Measurements from ENCODE around the gene RIPPLY3.

DNA sequence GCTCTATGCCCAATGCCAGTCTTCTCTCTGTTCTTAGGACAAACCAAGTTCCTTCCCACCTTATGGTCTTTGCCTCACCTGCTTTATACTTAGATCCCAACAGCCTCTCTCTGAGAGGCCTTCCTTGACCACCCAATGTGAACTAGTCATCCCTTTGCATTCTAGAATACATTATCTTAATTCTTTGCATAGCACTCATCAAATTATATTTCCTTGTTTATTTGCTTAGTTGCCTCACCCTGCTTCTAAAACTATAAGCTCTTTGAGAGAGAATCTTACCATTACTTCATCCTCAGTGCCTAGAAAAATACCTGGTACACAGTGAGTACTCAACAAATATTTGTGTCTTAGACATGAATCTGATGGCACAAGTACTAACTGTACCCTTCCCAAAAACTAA, 58.3 kb downstream of the RIPPLY3 start:
- TF ChIP-seq POLR2A (IDR thresholded peaks at IDR 0.05) (no peak), CTCF (IDR thresholded peaks at IDR 0.05 in 4 of 5, conservative IDR thresholded peaks at IDR 0.05 in 1 of 5) (no peak)
